WTC11 (cell line): ENCODE data around the gene GPR15LG. TPM values are rescaled to one million over a fixed set of nuclear protein-coding genes. Genes with fewer than 3 reads are reported as not detected.

ENCODE experiments used
- ATAC-seq: fragments of 200-7000 bp; cut with Tn5 transposase; 2 replicates; pipeline ENCODE4 v1.10.0; 2021; ENCODE audit warnings: mild to moderate bottlenecking, moderate library complexity
- CTCF ChIA-PET: fragments of 300-600 bp; sonication (Branson Sonifier 250); formaldehyde crosslinking; loops from one replicate; lab custom pipeline; 2021; ENCODE audit warnings: antibody characterized with exemption; lab: Charles Lee
- POLR2A ChIA-PET: fragments of 350-600 bp; sonication (Branson Sonifier 250); formaldehyde crosslinking; loops from one replicate; lab custom pipeline; 2021; ENCODE audit warnings: antibody characterized with exemption; lab: Charles Lee
- DNase-seq: peaks from one replicate; pipeline ENCODE4 v3.0.0; 2021; ENCODE audit warnings: low spot score
- H3K27ac Mint-ChIP-seq: 2 replicates; pipeline ENCODE4 v1.8.0; 2021; ENCODE audit warnings: mixed read lengths
- H3K27me3 Mint-ChIP-seq: 2 replicates; pipeline ENCODE4 v1.8.0; 2021; ENCODE audit warnings: low read depth, mild to moderate bottlenecking, moderate library complexity, mixed read lengths
- H3K36me3 Mint-ChIP-seq: 2 replicates; pipeline ENCODE4 v1.8.0; 2021; ENCODE audit warnings: mixed read lengths
- H3K4me1 Mint-ChIP-seq: 2 replicates; pipeline ENCODE4 v1.8.0; 2022; ENCODE audit warnings: mixed read lengths
- H3K4me3 Mint-ChIP-seq: 2 replicates; pipeline ENCODE4 v1.8.0; 2021; ENCODE audit warnings: mild to moderate bottlenecking, moderate library complexity, mixed read lengths
- H3K9me3 Mint-ChIP-seq: 2 replicates; pipeline ENCODE4 v1.8.0; 2021; ENCODE audit warnings: mixed read lengths
- ESRRA ChIP-seq: sonication (generic); formaldehyde crosslinking; IDR thresholded peaks from 2 replicates; pipeline ENCODE4 v1.8.1; 2022; ENCODE audit warnings: mild to moderate bottlenecking, missing genetic modification reagents, borderline replicate concordance
- ETV6 ChIP-seq: sonication (generic); formaldehyde crosslinking; IDR thresholded peaks from 2 replicates; pipeline ENCODE4 v1.8.1; 2022; ENCODE audit warnings: mild to moderate bottlenecking, missing genetic modification reagents
- FOXJ3 ChIP-seq: sonication (generic); formaldehyde crosslinking; IDR thresholded peaks from 2 replicates; pipeline ENCODE4 v1.9.0; 2021; ENCODE audit warnings: missing genetic modification reagents, mild to moderate bottlenecking, borderline replicate concordance
- FOXP1 ChIP-seq: sonication (generic); formaldehyde crosslinking; IDR thresholded peaks from 2 replicates; pipeline ENCODE4 v1.8.0; 2022; ENCODE audit warnings: missing genetic modification reagents, mild to moderate bottlenecking, moderate library complexity, borderline replicate concordance
- GABPB1 ChIP-seq: sonication (generic); formaldehyde crosslinking; IDR thresholded peaks from 2 replicates; pipeline ENCODE4 v1.8.1; 2023; ENCODE audit warnings: mild to moderate bottlenecking, missing genetic modification reagents
- GTF2I ChIP-seq: fragments of 250-450 bp; sonication (Bioruptor Pico); conservative IDR thresholded peaks from 2 replicates; pipeline ENCODE4 v1.4.0; 2021; ENCODE audit warnings: mild to moderate bottlenecking
- IRF2 ChIP-seq: sonication (generic); formaldehyde crosslinking; IDR thresholded peaks from 2 replicates; pipeline ENCODE4 v1.8.0; 2022; ENCODE audit warnings: low read depth, missing genetic modification reagents, borderline replicate concordance
- OVOL2 ChIP-seq: fragments of 250-450 bp; sonication (Bioruptor Pico); IDR thresholded peaks from 2 replicates; pipeline ENCODE4 v1.9.0; 2021; ENCODE audit warnings: mild to moderate bottlenecking, borderline replicate concordance
- RELA ChIP-seq: sonication (generic); formaldehyde crosslinking; IDR thresholded peaks from 2 replicates; pipeline ENCODE4 v1.8.1; 2022; ENCODE audit warnings: missing genetic modification reagents, mild to moderate bottlenecking, borderline replicate concordance
- RORB ChIP-seq: fragments of 250-450 bp; sonication (Bioruptor Pico); IDR thresholded peaks from 2 replicates; pipeline ENCODE4 v1.9.0; 2021; ENCODE audit warnings: mild to moderate bottlenecking
- SOX15 ChIP-seq: fragments of 250-450 bp; sonication (Bioruptor Pico); IDR thresholded peaks from 2 replicates; pipeline ENCODE4 v1.9.0; 2021; ENCODE audit warnings: mild to moderate bottlenecking
- ZMAT4 ChIP-seq: fragments of 250-450 bp; sonication (Bioruptor Pico); IDR thresholded peaks from 2 replicates; pipeline ENCODE4 v1.9.0; 2021; ENCODE audit warnings: mild to moderate bottlenecking
- ZNF138 ChIP-seq: sonication (generic); formaldehyde crosslinking; conservative IDR thresholded peaks from 2 replicates; pipeline ENCODE4 v1.8.1; 2022; ENCODE audit warnings: mild to moderate bottlenecking, moderate library complexity, missing genetic modification reagents
- ZNF317 ChIP-seq: sonication (generic); formaldehyde crosslinking; IDR thresholded peaks from 2 replicates; pipeline ENCODE4 v1.8.1; 2023; ENCODE audit warnings: low read depth, mild to moderate bottlenecking, moderate library complexity, missing genetic modification reagents, borderline replicate concordance
- ZNF512 ChIP-seq: sonication (generic); formaldehyde crosslinking; IDR thresholded peaks from 2 replicates; pipeline ENCODE4 v1.8.1; 2022; ENCODE audit warnings: missing genetic modification reagents, borderline replicate concordance
- total RNA-seq: library from RNA; stranded (reverse); gene quantifications from 3 replicates; pipeline ENCODE4 v1.2.3, GENCODE V29; 2021
- TF ChIP-seq, protein P1 (sequence below): sonication (generic); formaldehyde crosslinking; IDR thresholded peaks from 2 replicates; pipeline ENCODE4 v1.8.1; 2023; ENCODE audit warnings: mild to moderate bottlenecking, missing genetic modification reagents, moderate library complexity
- TF ChIP-seq, protein P2 (sequence below): sonication (generic); formaldehyde crosslinking; IDR thresholded peaks from 2 replicates; pipeline ENCODE4 v1.8.1; 2023; ENCODE audit warnings: mild to moderate bottlenecking, missing genetic modification reagents
- TF ChIP-seq, protein P3 (sequence below): sonication (generic); formaldehyde crosslinking; IDR thresholded peaks from 2 replicates; pipeline ENCODE4 v1.8.0; 2023; ENCODE audit warnings: missing genetic modification reagents, mild to moderate bottlenecking, borderline replicate concordance
- TF ChIP-seq, protein P4 (sequence below): sonication (generic); formaldehyde crosslinking; IDR thresholded peaks from 2 replicates; pipeline ENCODE4 v1.8.1; 2023; ENCODE audit warnings: mild to moderate bottlenecking, missing genetic modification reagents, borderline replicate concordance

Gene GPR15LG
- total RNA-seq, 1 experiment from 2014 or later, result not detected

GRCh38 chr10:84152769-84153168, 20.8 kb upstream of the GPR15LG start (continued):
- TF ChIP-seq, protein P1, sequence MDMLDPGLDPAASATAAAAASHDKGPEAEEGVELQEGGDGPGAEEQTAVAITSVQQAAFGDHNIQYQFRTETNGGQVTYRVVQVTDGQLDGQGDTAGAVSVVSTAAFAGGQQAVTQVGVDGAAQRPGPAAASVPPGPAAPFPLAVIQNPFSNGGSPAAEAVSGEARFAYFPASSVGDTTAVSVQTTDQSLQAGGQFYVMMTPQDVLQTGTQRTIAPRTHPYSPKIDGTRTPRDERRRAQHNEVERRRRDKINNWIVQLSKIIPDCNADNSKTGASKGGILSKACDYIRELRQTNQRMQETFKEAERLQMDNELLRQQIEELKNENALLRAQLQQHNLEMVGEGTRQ (CRISPR knock-in tag), result no peak
- no peak for TF ChIP-seq FOXJ3 (CRISPR knock-in tag)
- TF ChIP-seq ESRRA, result no peak
- TF ChIP-seq SOX15 (CRISPR knock-in tag), result no peak

DNA sequence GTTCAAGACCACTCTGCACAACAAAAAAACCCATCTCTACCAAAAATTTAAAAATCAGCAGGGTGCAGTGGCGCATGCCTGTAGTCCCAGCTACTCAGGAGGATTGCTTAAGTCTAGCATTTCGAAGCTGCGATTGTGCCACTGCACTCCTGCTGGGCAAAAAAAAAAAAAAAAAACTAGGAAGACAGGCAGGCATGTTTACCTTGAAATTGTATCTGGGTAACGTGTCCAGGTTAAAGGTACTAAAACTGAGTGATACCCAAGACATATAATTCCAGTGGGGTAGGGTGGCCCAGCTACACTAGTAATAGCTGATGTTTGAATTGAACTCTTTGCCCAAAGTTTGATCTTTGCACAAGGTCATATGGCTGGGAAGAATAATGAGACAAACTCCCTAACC, 18.1 kb upstream of the GPR15LG start:
- H3K4me3 Mint-ChIP-seq, result no peak overlapping the region
- DNase-seq (no peak), ATAC-seq (no peak)
- peaks cover 28% of the 10 kb centered on the region for H3K4me1 Mint-ChIP-seq
- CTCF ChIA-PET, result interaction anchor here (0.7 to 1.2 kb wide), 2 partner anchors 9 to 46 kb away, joined by 3 read pairs; no protein-coding TSS in a partner anchor
- no peaks in the 10 kb centered on the region for H3K9me3 Mint-ChIP-seq
- TF ChIP-seq ETV6 (CRISPR knock-in tag), result no peak
- TF ChIP-seq, protein P2, sequence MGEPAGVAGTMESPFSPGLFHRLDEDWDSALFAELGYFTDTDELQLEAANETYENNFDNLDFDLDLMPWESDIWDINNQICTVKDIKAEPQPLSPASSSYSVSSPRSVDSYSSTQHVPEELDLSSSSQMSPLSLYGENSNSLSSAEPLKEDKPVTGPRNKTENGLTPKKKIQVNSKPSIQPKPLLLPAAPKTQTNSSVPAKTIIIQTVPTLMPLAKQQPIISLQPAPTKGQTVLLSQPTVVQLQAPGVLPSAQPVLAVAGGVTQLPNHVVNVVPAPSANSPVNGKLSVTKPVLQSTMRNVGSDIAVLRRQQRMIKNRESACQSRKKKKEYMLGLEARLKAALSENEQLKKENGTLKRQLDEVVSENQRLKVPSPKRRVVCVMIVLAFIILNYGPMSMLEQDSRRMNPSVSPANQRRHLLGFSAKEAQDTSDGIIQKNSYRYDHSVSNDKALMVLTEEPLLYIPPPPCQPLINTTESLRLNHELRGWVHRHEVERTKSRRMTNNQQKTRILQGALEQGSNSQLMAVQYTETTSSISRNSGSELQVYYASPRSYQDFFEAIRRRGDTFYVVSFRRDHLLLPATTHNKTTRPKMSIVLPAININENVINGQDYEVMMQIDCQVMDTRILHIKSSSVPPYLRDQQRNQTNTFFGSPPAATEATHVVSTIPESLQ (CRISPR knock-in tag), result no peak
- TF ChIP-seq GTF2I (CRISPR knock-in tag), result no peak
- TF ChIP-seq GABPB1, result no peak
- TF ChIP-seq RELA (CRISPR knock-in tag), result no peak
- no peak for TF ChIP-seq ZNF138 (CRISPR knock-in tag)
- no peak for TF ChIP-seq ZNF317 (CRISPR knock-in tag)
- TF ChIP-seq OVOL2, result no peak
- no peak for TF ChIP-seq IRF2 (CRISPR knock-in tag)
- no peak for TF ChIP-seq ZNF512 (CRISPR knock-in tag)
- TF ChIP-seq ZMAT4 (CRISPR knock-in tag), result no peak
- no peak for TF ChIP-seq FOXP1 (CRISPR knock-in tag)
- TF ChIP-seq, protein P3, sequence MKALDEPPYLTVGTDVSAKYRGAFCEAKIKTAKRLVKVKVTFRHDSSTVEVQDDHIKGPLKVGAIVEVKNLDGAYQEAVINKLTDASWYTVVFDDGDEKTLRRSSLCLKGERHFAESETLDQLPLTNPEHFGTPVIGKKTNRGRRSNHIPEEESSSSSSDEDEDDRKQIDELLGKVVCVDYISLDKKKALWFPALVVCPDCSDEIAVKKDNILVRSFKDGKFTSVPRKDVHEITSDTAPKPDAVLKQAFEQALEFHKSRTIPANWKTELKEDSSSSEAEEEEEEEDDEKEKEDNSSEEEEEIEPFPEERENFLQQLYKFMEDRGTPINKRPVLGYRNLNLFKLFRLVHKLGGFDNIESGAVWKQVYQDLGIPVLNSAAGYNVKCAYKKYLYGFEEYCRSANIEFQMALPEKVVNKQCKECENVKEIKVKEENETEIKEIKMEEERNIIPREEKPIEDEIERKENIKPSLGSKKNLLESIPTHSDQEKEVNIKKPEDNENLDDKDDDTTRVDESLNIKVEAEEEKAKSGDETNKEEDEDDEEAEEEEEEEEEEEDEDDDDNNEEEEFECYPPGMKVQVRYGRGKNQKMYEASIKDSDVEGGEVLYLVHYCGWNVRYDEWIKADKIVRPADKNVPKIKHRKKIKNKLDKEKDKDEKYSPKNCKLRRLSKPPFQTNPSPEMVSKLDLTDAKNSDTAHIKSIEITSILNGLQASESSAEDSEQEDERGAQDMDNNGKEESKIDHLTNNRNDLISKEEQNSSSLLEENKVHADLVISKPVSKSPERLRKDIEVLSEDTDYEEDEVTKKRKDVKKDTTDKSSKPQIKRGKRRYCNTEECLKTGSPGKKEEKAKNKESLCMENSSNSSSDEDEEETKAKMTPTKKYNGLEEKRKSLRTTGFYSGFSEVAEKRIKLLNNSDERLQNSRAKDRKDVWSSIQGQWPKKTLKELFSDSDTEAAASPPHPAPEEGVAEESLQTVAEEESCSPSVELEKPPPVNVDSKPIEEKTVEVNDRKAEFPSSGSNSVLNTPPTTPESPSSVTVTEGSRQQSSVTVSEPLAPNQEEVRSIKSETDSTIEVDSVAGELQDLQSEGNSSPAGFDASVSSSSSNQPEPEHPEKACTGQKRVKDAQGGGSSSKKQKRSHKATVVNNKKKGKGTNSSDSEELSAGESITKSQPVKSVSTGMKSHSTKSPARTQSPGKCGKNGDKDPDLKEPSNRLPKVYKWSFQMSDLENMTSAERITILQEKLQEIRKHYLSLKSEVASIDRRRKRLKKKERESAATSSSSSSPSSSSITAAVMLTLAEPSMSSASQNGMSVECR (CRISPR knock-in tag), result no peak
- TF ChIP-seq RORB, result no peak
- TF ChIP-seq, protein P4, sequence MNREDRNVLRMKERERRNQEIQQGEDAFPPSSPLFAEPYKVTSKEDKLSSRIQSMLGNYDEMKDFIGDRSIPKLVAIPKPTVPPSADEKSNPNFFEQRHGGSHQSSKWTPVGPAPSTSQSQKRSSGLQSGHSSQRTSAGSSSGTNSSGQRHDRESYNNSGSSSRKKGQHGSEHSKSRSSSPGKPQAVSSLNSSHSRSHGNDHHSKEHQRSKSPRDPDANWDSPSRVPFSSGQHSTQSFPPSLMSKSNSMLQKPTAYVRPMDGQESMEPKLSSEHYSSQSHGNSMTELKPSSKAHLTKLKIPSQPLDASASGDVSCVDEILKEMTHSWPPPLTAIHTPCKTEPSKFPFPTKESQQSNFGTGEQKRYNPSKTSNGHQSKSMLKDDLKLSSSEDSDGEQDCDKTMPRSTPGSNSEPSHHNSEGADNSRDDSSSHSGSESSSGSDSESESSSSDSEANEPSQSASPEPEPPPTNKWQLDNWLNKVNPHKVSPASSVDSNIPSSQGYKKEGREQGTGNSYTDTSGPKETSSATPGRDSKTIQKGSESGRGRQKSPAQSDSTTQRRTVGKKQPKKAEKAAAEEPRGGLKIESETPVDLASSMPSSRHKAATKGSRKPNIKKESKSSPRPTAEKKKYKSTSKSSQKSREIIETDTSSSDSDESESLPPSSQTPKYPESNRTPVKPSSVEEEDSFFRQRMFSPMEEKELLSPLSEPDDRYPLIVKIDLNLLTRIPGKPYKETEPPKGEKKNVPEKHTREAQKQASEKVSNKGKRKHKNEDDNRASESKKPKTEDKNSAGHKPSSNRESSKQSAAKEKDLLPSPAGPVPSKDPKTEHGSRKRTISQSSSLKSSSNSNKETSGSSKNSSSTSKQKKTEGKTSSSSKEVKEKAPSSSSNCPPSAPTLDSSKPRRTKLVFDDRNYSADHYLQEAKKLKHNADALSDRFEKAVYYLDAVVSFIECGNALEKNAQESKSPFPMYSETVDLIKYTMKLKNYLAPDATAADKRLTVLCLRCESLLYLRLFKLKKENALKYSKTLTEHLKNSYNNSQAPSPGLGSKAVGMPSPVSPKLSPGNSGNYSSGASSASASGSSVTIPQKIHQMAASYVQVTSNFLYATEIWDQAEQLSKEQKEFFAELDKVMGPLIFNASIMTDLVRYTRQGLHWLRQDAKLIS (CRISPR knock-in tag), result no peak
- no peaks in the 10 kb centered on the region for H3K27me3 Mint-ChIP-seq
- H3K36me3 Mint-ChIP-seq, result peaks cover 35% of the 10 kb centered on the region
- POLR2A ChIA-PET, result interaction anchor here (0.5 kb wide), 1 partner anchor 821 kb away, joined by 7 read pairs; no protein-coding TSS in a partner anchor
- no peak overlapping the region for H3K27ac Mint-ChIP-seq
